A172 (cell line): ENCODE data around the gene CD1C. TPM values are rescaled to one million over a fixed set of nuclear protein-coding genes. Genes with fewer than 3 reads are reported as not detected.
"Not testable (repeated sequence)": the region's sequence is repeated elsewhere in the genome, so short reads cannot be mapped to it uniquely, and the experiment has no call there.

Experiments
- DNase-seq: peaks from one replicate; pipeline ENCODE4 v3.0.0-alpha.2; 2015; ENCODE audit warnings: low spot score
- total RNA-seq: library from RNA; depleted of rRNA; stranded (reverse); fragments of >200 nt; shearing (Covaris generic); gene quantifications from 2 replicates; pipeline ENCODE4 v1.2.3, GENCODE V29; 2014; rRNA removed

CD1C gene
- total RNA-seq, result not detected in 2 replicates

- no peak for DNase-seq
Observed at GRCh38 chr1:158289811-158290210, at the start of gene CD1C. Gene CD1C, plus strand, starts transcription at chr1:158289923. Its CDS starts 142 bp downstream, at chr1:158290065.

GRCh38 chr1:158246650-158247049 lies 43.1 kb upstream of the CD1C start:
- DNase-seq, result no peak

GRCh38 chr1:158248118-158248517 lies 41.6 kb upstream of the CD1C start:
- DNase-seq, result no peak

GRCh38 chr1:158248771-158249170 lies 41.0 kb upstream of the CD1C start:
- DNase-seq, result no peak

GRCh38 chr1:158249646-158250045 lies 40.1 kb upstream of the CD1C start:
- DNase-seq, result no peak

- DNase-seq, result no peak
Observed at GRCh38 chr1:158251163-158251562, 38.6 kb upstream of the CD1C start.

GRCh38 chr1:158255656-158256055 lies 34.1 kb upstream of the CD1C start:
- DNase-seq, result no peak

GRCh38 chr1:158256747-158257146 lies 33.0 kb upstream of the CD1C start:
- not testable (repeated sequence) for DNase-seq

- DNase-seq, result no peak
Observed at GRCh38 chr1:158257888-158258287, 31.8 kb upstream of the CD1C start.

GRCh38 chr1:158259117-158259516 lies 30.6 kb upstream of the CD1C start:
- no peak for DNase-seq

GRCh38 chr1:158272681-158273080 lies 17.0 kb upstream of the CD1C start:
- DNase-seq, result no peak

- DNase-seq, result no peak
Observed at GRCh38 chr1:158274797-158275196, 14.9 kb upstream of the CD1C start.

- not testable (repeated sequence) for DNase-seq
Observed at GRCh38 chr1:158282421-158282820, 7.3 kb upstream of the CD1C start.

- no peak for DNase-seq
Observed at GRCh38 chr1:158283965-158284364, 5.8 kb upstream of the CD1C start.

- no peak for DNase-seq
Observed at GRCh38 chr1:158285756-158286241, 3.9 kb upstream of the CD1C start.

- DNase-seq, result no peak
Observed at GRCh38 chr1:158286487-158286886, 3.2 kb upstream of the CD1C start.

- DNase-seq, result no peak
Observed at GRCh38 chr1:158286941-158287346, 2.8 kb upstream of the CD1C start.

GRCh38 chr1:158290321-158290844 lies 660 bp downstream of the CD1C start:
- no peak for DNase-seq

GRCh38 chr1:158295791-158296190 lies 6.1 kb downstream of the CD1C start:
- no peak for DNase-seq

GRCh38 chr1:158310623-158311022 lies 20.9 kb downstream of the CD1C start:
- DNase-seq, result no peak

GRCh38 chr1:158311066-158311465 lies 21.3 kb downstream of the CD1C start:
- no peak for DNase-seq

- DNase-seq, result no peak
Observed at GRCh38 chr1:158323866-158324265, 34.1 kb downstream of the CD1C start.

GRCh38 chr1:158324395-158324794 lies 34.7 kb downstream of the CD1C start:
- DNase-seq, result no peak

GRCh38 chr1:158327481-158327880 lies 37.8 kb downstream of the CD1C start:
- DNase-seq, result no peak
